Motor neuron (in vitro differentiated cells): ENCODE results near the gene NOTCH1. TPM values are rescaled to one million over a fixed set of nuclear protein-coding genes. Genes with fewer than 3 reads are reported as not detected.
"Not testable (repeated sequence)": the region's sequence is repeated elsewhere in the genome, so short reads cannot be mapped to it uniquely, and the experiment has no call there.

ENCODE experiments used
- ATAC-seq, 8 experiments: fragments of 200-7000 bp; cut with Tn5 transposase; replicated peaks in 6 of 8; 2 replicates each; pipeline ENCODE4 v1.8.0; 2021; ENCODE audit warnings: mild to moderate bottlenecking in 8 of 8, moderate library complexity in 8 of 8
- H3K27ac ChIP-seq, 2 donors: fragments of 250-450 bp; sonication (Bioruptor Pico); 2 replicates each; pipeline ENCODE4 v1.9.0; 2021; ENCODE audit warnings: antibody characterized with exemption in 2 of 2, mild to moderate bottlenecking in 2 of 2, moderate library complexity in 1 of 2
- H3K4me1 ChIP-seq, 2 donors: fragments of 250-450 bp; sonication (Bioruptor Pico); replicated peaks in 1 of 2; 2 replicates each; pipeline ENCODE4 v1.6.1; 2021; ENCODE audit warnings: antibody characterized with exemption in 2 of 2, mild to moderate bottlenecking in 2 of 2, moderate library complexity in 1 of 2
- H3K4me3 ChIP-seq, 5 donors: fragments of 250-450 bp; sonication (Bioruptor Pico); 2 replicates each; pipeline ENCODE4 v1.9.0; 2021; ENCODE audit warnings: antibody characterized with exemption in 5 of 5, mild to moderate bottlenecking in 5 of 5, moderate library complexity in 4 of 5
- WGBS, 10 experiments: fragments of 450-650 bp; shearing (Covaris generic); methylation state at CpG; one replicate each; pipeline ENCODE4 v1.0.0; 2022; 5-methylcytosine and 5-hydroxymethylcytosine counted together
- in situ Hi-C, 9 experiments: fragments of 400-800 bp; cut with MboI; loops; one replicate each; pipeline ENCODE4 v1.15.0; 2021; ENCODE audit warnings: low sequenced_read_pairs in 9 of 9, low pct_unique_long_range_greater_than_20kb in 2 of 9; ENCODE audit not compliant: unreplicated experiment in 9 of 9
- total RNA-seq, 8 experiments: library from RNA; unstranded; fragments of 300-600 nt; gene quantifications; 2 replicates each; pipeline versions ENCODE4 v1.2.3 to v1.2.4, GENCODE V29; 2022

NOTCH1 gene
- total RNA-seq, 8 experiments from 2014 or later: 4.9 to 57.7 (median 17.6) TPM

GRCh38 chr9:136565715-136566552 is 20.1 kb upstream of the NOTCH1 start:
- WGBS, 10 experiments: 73 to 100% (median 92%) methylated on average over 1 to 6 of the region's 26 CpGs; no CpG with 5 or more reads in 4 of the 10 experiments
- no peak for ATAC-seq
- Histone ChIP-seq H3K27ac (no peak overlapping the region), H3K4me3 (no peak overlapping the region), H3K4me1 (peaks cover 58 to 66% of the 10 kb centered on the region in 2 donors)
- in situ Hi-C loops: no loop called here

- in situ Hi-C loops: no loop called here
- 13 to 100% (median 75%) methylated on average over 1 to 21 of the region's 28 CpGs; no CpG with 5 or more reads in 3 of the 10 experiments for WGBS, 10 experiments
- ATAC-seq: peak in 5 of 8 experiments; percentile 11 to 24 (median 20)
- peaks cover 50 to 59% of the 10 kb centered on the region in 2 donors for H3K4me1 ChIP-seq
- peak overlapping the region in 1 of 2 donors; percentile 47 for H3K27ac ChIP-seq
- no peak overlapping the region for H3K4me3 ChIP-seq
Measured at GRCh38 chr9:136565086-136565714, 19.4 kb upstream of the NOTCH1 start.

- in situ Hi-C loops: no loop called here
- Histone ChIP-seq H3K4me3 (no peak overlapping the region), H3K27ac (no peak overlapping the region), H3K4me1 (peaks cover 50 to 56% of the 10 kb centered on the region in 2 donors)
- ATAC-seq: peak in 3 of 8 experiments; percentile 23 to 66 (median 37)
- 0 to 100% (median 40%) methylated on average over 2 to 4 of the region's 21 CpGs; no CpG with 5 or more reads in 7 of the 10 experiments for WGBS, 10 experiments
Measured at GRCh38 chr9:136564379-136564988, 18.6 kb upstream of the NOTCH1 start.

- ATAC-seq: no peak
- in situ Hi-C loops: no loop called here
- H3K27ac ChIP-seq: no peak overlapping the region
- H3K4me1 ChIP-seq: peaks cover 49 to 52% of the 10 kb centered on the region in 2 donors
- 40 to 100% (median 54%) methylated on average over 1 to 5 of the region's 19 CpGs; no CpG with 5 or more reads in 5 of the 10 experiments for WGBS, 10 experiments
- no peak overlapping the region for H3K4me3 ChIP-seq
Measured at GRCh38 chr9:136563646-136564325, 17.9 kb upstream of the NOTCH1 start.

GRCh38 chr9:136562746-136563495 is 17.1 kb upstream of the NOTCH1 start:
- 60 to 86% (median 68%) methylated on average over 1 to 15 of the region's 24 CpGs; no CpG with 5 or more reads in 4 of the 10 experiments for WGBS, 10 experiments
- in situ Hi-C loops: no loop called here
- Histone ChIP-seq H3K4me1 (peaks cover 42 to 43% of the 10 kb centered on the region in 2 donors), H3K27ac (no peak overlapping the region), H3K4me3 (no peak overlapping the region)
- peak in 4 of 8 experiments; percentile 3 to 18 (median 8) for ATAC-seq

- in situ Hi-C loops: no loop called here
- 65 to 97% (median 77%) methylated on average over 5 to 13 of the region's 23 CpGs; no CpG with 5 or more reads in 7 of the 10 experiments for WGBS, 10 experiments
- Histone ChIP-seq H3K27ac (no peak overlapping the region), H3K4me3 (no peak overlapping the region), H3K4me1 (peaks cover 34 to 37% of the 10 kb centered on the region in 2 donors)
- ATAC-seq: no peak
Measured at GRCh38 chr9:136561779-136562178, 15.9 kb upstream of the NOTCH1 start.

GRCh38 chr9:136560586-136560985 is 14.7 kb upstream of the NOTCH1 start:
- 67 to 100% (median 100%) methylated on average over 1 to 3 of the region's 3 CpGs; no CpG with 5 or more reads in 5 of the 10 experiments for WGBS, 10 experiments
- no peak overlapping the region for H3K27ac ChIP-seq
- in situ Hi-C loops: no loop called here
- ATAC-seq: no peak
- no peak overlapping the region for H3K4me3 ChIP-seq
- peaks cover 22 to 25% of the 10 kb centered on the region in 2 donors for H3K4me1 ChIP-seq

- WGBS, 10 experiments: 100% methylated on average over 2 of the region's 2 CpGs; no CpG with 5 or more reads in 8 of the 10 experiments
- H3K4me3 ChIP-seq, in situ Hi-C loops, H3K27ac ChIP-seq: not testable (repeated sequence)
- H3K4me1 ChIP-seq: peaks cover 13 to 17% of the 10 kb centered on the region in 2 donors
- ATAC-seq: peak in 1 of 8 experiments; percentile 28
Measured at GRCh38 chr9:136559371-136559770, 13.5 kb upstream of the NOTCH1 start.

GRCh38 chr9:136558846-136559245 is 13.0 kb upstream of the NOTCH1 start:
- ATAC-seq, H3K4me3 ChIP-seq, H3K27ac ChIP-seq, in situ Hi-C loops: not testable (repeated sequence)
- 67 to 100% (median 89%) methylated on average over 1 to 5 of the region's 5 CpGs; no CpG with 5 or more reads in 2 of the 10 experiments for WGBS, 10 experiments
- H3K4me1 ChIP-seq: peaks cover 9 to 16% of the 10 kb centered on the region in 2 donors

GRCh38 chr9:136558373-136558772 is 12.5 kb upstream of the NOTCH1 start:
- in situ Hi-C loops: no loop called here
- no peak overlapping the region for H3K27ac ChIP-seq
- ATAC-seq: no peak
- whole genome bisulfite sequencing, 10 experiments: 0 to 100% (median 50%) methylated on average over 1 to 3 of the region's 5 CpGs; no CpG with 5 or more reads in 5 of the 10 experiments
- H3K4me1 ChIP-seq: peaks cover 9 to 14% of the 10 kb centered on the region in 2 donors
- no peak overlapping the region for H3K4me3 ChIP-seq

GRCh38 chr9:136557036-136557435 is 11.2 kb upstream of the NOTCH1 start:
- Histone ChIP-seq H3K4me1 (peaks cover 12 to 14% of the 10 kb centered on the region in 2 donors), H3K4me3 (no peak overlapping the region), H3K27ac (no peak overlapping the region)
- 67% methylated on average over 1 of the region's 10 CpGs; no CpG with 5 or more reads in 9 of the 10 experiments for WGBS, 10 experiments
- in situ Hi-C loops: no loop called here
- no peak for ATAC-seq

GRCh38 chr9:136556166-136556565 is 10.3 kb upstream of the NOTCH1 start:
- no peak overlapping the region for H3K27ac ChIP-seq
- in situ Hi-C loops: no loop called here
- no peak overlapping the region for H3K4me3 ChIP-seq
- ATAC-seq: no peak
- 75 to 100% (median 100%) methylated on average over 1 to 5 of the region's 18 CpGs; no CpG with 5 or more reads in 5 of the 10 experiments for WGBS, 10 experiments
- H3K4me1 ChIP-seq: peaks cover 20 to 22% of the 10 kb centered on the region in 2 donors
